Measurements from ENCODE around the gene ANKRD2. TPM values are rescaled to one million over a fixed set of nuclear protein-coding genes. Genes with fewer than 3 reads are reported as not detected.

Gene ANKRD2
- total and polyA plus RNA-seq, 2 donors (not counting 3 experiments of a cell fraction or from before 2014, with no cell fraction given), result 1.6 to 1.8 TPM

DNA sequence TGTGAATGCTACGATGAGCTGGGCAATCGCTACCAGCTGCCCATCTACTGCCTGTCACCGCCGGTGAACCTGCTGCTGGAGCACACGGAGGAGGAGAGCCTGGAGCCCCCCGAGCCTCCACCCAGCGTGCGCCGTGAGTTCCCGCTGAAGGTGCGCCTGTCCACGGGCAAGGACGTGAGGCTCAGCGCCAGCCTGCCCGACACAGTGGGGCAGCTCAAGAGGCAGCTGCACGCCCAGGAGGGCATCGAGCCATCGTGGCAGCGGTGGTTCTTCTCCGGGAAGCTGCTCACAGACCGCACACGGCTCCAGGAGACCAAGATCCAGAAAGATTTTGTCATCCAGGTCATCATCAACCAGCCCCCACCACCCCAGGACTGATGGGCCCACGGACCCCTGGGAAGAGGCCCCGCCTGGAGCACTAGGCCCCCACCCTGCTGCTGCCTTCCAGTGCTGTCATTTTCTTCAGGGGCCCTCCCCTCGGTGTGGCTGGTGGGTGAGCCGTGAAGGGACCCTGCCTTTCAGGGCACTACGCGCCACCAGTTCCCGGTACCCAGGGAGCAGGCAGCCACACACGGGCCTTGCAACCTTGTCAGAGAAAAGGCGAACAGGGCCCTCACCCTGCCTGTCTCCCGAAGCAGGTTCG lies 2.3 kb upstream of the ANKRD2 start:
- intact Hi-C loops (cut with micrococcal nuclease), result no loop called here
- H3K4me2 ChIP-seq (ENCODE audit: insufficient read depth, low read length), result no peak overlapping the region
- H3K9me1 ChIP-seq (replicated peaks; ENCODE audit: control insufficient read depth, extremely low read depth, insufficient read depth, low read length), result no peaks in the 10 kb centered on the region
- H3K79me2 ChIP-seq (ENCODE audit: control insufficient read depth, insufficient read depth, low read length), result no peaks in the 10 kb centered on the region
- DNase-seq (ENCODE audit: low read depth, low spot score), result no peak
- H4K20me1 ChIP-seq (replicated peaks; ENCODE audit: control insufficient read depth, extremely low read depth, insufficient read depth, low read length), result no peaks in the 10 kb centered on the region
- ChIA-PET POLR2A (no interaction called here), CTCF (interaction anchor here (1.0 to 8.2 kb wide), 7 partner anchors 17 to 106 kb away, joined by 3 to 304 read pairs (median 5); partner anchors contain the start of gene UBTD1)
- no peak overlapping the region for H3K27ac ChIP-seq (ENCODE audit: insufficient read depth, low read depth, low read length)
- no peak for FAIRE-seq
- dilution Hi-C loops (cut with MboI; ENCODE audit: extremely low pct_ligation_motif_present, low sequenced_read_pairs), result no loop called here
- no TSS peak for BruUV-seq (replicated peaks)
- H3K9me3 ChIP-seq (replicated peaks; ENCODE audit: control insufficient read depth, insufficient read depth, low read length), result no peaks in the 10 kb centered on the region
- no peak overlapping the region for H3K4me3 ChIP-seq (replicated peaks in 1 of 3; ENCODE audit: insufficient read depth in 1 of 3, low read depth in 1 of 3, low read length in 3 of 3)
- TF ChIP-seq MAX (IDR thresholded peaks at IDR 0.05; ENCODE audit: insufficient read depth, insufficient read length) (no peak), FOS (IDR thresholded peaks at IDR 0.05; ENCODE audit: borderline replicate concordance, insufficient read depth, low read length) (no peak), JUN (IDR thresholded peaks at IDR 0.05; ENCODE audit: borderline replicate concordance, insufficient read depth, insufficient read length, low read depth) (no peak), EZH2 (IDR thresholded peaks at IDR 0.05; ENCODE audit: borderline replicate concordance, low read depth, low read length, severe bottlenecking) (no peak), POLR2AphosphoS5 (IDR thresholded peaks at IDR 0.05; ENCODE audit: insufficient read depth, low read depth, low read length) (no peak), GATA2 (IDR thresholded peaks at IDR 0.05; ENCODE audit: insufficient read depth, insufficient read length, low read depth, low read length) (no peak), CTCF (IDR thresholded peaks at IDR 0.05; ENCODE audit: extremely low read depth in 1 of 2, insufficient read depth in 1 of 2, low read depth in 1 of 2, low read length in 2 of 2) (no peak), POLR2A (IDR thresholded peaks at IDR 0.05; ENCODE audit: low read depth, low read length) (no peak)
- peaks cover 3 to 37% of the 10 kb centered on the region in 2 experiments for H3K36me3 ChIP-seq (ENCODE audit: control insufficient read depth in 2 of 2, extremely low read depth in 1 of 2, insufficient read depth in 2 of 2, low read length in 2 of 2)
- no peak overlapping the region for H3K9ac ChIP-seq (replicated peaks; ENCODE audit: extremely low read depth, insufficient read depth, low read length)
- H3K27me3 ChIP-seq (ENCODE audit: control insufficient read depth in 2 of 2, insufficient read depth in 2 of 2, low read length in 2 of 2), result no peaks in the 10 kb centered on the region
- H3K4me1 ChIP-seq (ENCODE audit: control insufficient read depth, extremely low read depth, insufficient read depth, low read length), result peaks cover 12% of the 10 kb centered on the region
- no peak overlapping the region for H2AFZ ChIP-seq (ENCODE audit: low read depth, low read length)

Measured in endothelial cell of umbilical vein (primary cell).